Measurements from ENCODE around the gene FANCG. TPM values are rescaled to one million over a fixed set of nuclear protein-coding genes. Genes with fewer than 3 reads are reported as not detected.

The FANCG gene
- total RNA-seq, 2 experiments from 2014 or later = 97.6 to 107 TPM

DNA sequence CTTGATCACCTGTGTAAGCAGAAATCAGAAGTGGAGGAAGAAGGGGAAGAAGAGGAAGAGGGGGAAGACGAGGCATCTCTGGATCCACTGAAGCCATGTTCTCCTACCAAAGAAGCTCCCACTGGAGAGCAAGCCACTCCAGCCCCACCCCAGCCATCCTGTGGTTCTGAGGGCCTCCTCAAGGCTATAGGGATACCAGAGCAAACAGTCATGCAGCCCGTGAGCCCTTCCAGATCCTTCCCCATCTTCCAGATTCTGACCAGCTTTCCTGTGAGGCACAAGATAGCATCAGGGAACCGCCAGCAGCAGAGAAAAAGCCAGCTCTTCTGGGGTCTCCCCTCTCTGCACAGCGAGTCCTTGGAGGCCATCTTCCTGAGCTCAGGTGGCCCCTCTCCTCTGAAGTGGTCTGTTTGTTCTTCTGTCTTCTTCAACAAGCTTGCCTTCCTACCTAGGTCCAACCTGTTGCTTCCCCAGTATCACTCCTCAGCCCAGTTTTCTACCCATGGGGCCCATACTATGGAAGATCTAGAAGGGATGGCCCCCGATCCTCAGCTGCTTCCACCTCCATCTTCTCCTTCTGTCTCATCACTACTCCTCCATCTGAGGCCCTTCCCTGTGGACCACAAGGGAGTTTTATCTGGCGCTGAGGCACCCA, 36.7 kb downstream of the FANCG start:
- POLR2A ChIA-PET = no interaction called here

DNA sequence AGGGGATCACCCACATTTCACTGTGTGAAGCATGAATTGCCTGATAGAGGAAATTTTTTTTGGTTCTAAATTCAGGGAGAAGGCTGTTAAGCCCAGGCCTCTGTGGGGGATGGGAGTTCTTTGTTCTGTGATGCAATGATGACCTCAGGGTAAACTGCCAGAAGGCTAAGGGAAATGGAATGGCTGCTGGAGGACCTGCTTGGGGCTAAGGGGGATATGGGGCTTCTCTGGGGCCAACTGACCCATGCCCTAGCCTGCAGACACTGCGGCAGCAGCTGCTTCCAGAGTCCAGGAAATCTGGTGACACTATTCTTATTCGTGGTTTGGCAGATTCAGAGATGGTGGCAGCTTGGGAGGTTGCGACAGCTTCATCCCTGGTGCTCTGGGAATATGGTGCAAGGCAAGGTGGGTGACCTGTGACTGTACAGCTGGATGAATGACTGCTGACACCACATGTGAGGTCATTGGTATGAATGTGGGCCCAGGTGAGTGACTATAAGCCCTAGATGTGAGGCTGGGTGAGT, 37.6 kb downstream of the FANCG start:
- ChIA-PET POLR2A (no interaction called here), CTCF (interaction anchor here (1.3 kb wide), 1 partner anchor 9 kb away, joined by 4 read pairs; no protein-coding TSS in a partner anchor)

More for the DNA sequence above, 36.7 kb downstream of the FANCG start:
- CTCF ChIA-PET = interaction anchor here (1.3 to 1.5 kb wide), 2 partner anchors 8 to 13 kb away, joined by 4 to 5 read pairs; no protein-coding TSS in a partner anchor

DNA sequence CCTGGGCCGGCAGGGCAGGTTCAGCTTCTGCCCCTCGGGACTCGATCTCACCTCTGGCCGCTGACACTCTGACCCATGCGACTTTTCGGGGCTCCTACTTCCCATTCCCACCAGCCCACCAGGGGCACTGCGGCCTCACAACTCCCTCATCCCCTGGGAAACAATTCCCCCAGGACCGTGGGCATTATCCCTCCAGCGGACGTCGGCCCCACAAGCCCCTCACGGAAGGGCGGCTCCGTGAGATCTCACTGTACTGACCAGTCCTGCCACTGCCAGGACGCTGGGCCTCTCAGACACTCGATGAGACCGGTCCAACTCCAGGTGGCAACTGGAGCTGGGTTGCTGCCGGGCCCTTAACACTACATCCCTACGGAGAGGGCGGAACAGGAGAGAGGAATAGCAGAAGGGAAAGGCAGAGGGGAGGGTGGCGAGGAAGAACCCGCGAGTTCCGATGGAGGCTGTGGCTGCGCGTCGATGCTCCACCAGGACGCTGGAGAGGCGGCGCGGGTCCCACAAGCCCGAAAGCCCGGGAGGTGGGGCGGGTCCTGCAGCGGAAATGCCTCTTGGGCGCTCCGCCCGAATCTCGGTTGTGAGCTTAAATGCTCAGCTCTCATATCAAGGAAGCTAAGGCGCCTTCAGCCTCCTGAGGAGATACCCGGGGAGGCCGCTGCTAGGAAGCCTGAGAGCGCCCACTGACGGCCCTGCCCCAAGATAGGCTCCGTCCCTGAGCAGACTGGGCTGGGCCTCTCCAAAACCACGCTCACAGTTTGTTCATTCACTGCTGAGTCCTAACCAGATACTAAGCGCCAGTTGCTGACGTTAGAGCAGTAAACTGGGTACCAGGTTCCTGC, 43.7 kb downstream of the FANCG start:
- ChIA-PET POLR2A (no interaction called here), CTCF (interaction anchor here (0.7 to 1.4 kb wide), 3 partner anchors 19 to 866 kb away, joined by 3 to 5 read pairs (median 3); no protein-coding TSS in a partner anchor)

- POLR2A ChIA-PET = no interaction called here
- CTCF ChIA-PET = no interaction called here
These were observed 46.6 kb downstream of the FANCG start for GRCh38 chr9:35033101-35033500.

- ChIA-PET CTCF (interaction anchor here (1.5 kb wide), 1 partner anchor 14 kb away, joined by 5 read pairs; no protein-coding TSS in a partner anchor), POLR2A (no interaction called here)
These were observed 49.9 kb downstream of the FANCG start for GRCh38 chr9:35029852-35030251.

- POLR2A ChIA-PET = interaction anchor here (0.7 kb wide), 1 partner anchor 43 kb away, joined by 3 read pairs; no protein-coding TSS in a partner anchor
- CTCF ChIA-PET = no interaction called here
These were observed 50.5 kb downstream of the FANCG start for GRCh38 chr9:35029241-35029640.

DNA sequence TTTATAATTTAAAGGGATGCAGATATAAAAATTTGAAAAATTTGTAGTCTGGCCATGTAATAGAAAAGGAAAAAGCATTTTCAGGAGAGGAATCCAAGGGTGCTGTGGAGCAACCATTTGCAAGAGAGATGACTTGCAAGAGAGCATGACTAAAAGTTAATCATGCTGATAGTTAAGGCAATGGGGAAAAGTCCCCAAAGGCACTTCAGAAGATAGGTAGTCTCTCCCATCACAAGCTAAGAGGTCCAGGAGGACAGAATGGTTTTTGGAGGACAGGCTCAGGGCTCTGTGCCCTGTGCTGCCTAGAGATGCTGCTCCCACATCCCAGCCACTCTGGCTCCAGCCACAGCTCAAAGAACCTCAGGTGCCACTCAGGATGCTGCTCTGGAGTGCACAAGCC, 51.4 kb downstream of the FANCG start:
- CTCF ChIA-PET = interaction anchor here (1.0 to 1.6 kb wide), 2 partner anchors 22 to 128 kb away, joined by 4 read pairs; no protein-coding TSS in a partner anchor
- POLR2A ChIA-PET = interaction anchor here (0.7 kb wide), 1 partner anchor 25 kb away, joined by 6 read pairs; no protein-coding TSS in a partner anchor

GRCh38 chr9:35027860-35028259, 51.9 kb downstream of the FANCG start:
- ChIA-PET POLR2A (no interaction called here), CTCF (interaction anchor here (1.0 to 1.6 kb wide), 2 partner anchors 23 to 128 kb away, joined by 4 read pairs; no protein-coding TSS in a partner anchor)

DNA sequence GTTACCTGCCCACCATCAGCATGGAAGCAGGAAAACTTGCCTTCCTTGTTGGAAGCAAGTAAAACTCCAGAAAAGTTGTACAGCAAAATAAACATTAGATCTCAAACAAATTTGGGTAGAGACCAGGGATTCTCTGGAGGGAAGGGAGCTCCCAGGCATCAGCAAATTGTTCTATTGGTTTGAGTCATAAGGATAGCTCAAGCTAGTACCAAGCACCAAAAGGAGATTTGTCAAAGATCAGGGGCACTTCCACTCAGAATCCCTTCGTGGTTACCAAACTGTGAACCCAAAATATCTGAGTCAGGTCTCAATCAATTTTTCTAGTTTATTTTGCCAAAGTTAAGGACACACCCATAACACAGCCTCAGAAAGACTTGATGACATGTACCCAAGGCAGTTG, 52.4 kb downstream of the FANCG start:
- POLR2A ChIA-PET = no interaction called here

GRCh38 chr9:35026671-35027070, 53.1 kb downstream of the FANCG start:
- POLR2A ChIA-PET = no interaction called here
- CTCF ChIA-PET = interaction anchor here (1.1 to 1.6 kb wide), 2 partner anchors 14 to 127 kb away, joined by 3 to 4 read pairs; no protein-coding TSS in a partner anchor

More for the DNA sequence above, 52.4 kb downstream of the FANCG start:
- CTCF ChIA-PET = interaction anchor here (1.6 kb wide), 1 partner anchor 127 kb away, joined by 4 read pairs; no protein-coding TSS in a partner anchor

Other genes starting within 250 kb of the FANCG start
- gene PHF24, start 121.7 kb downstream of the FANCG start, total RNA-seq = not detected
- 1 to 10 TPM; 5.6 TPM for gene DNAJB5, start 90.2 kb downstream of the FANCG start, total RNA-seq
- 100 to 1,000 TPM; 303 to 315 TPM for gene VCP, start 7.3 kb downstream of the FANCG start, total RNA-seq
- 10 to 100 TPM; 27.7 to 33.4 TPM for gene PIGO, start 16.6 kb upstream of the FANCG start, total RNA-seq
- gene STOML2, start 23.2 kb upstream of the FANCG start, total RNA-seq = 100 to 1,000 TPM; 276 to 284 TPM
- gene ATOSB, start 35.9 kb upstream of the FANCG start, total RNA-seq = 1 to 10 TPM; 5.7 to 5.9 TPM
- 1 to 10 TPM; 2.9 to 3.5 TPM for gene UNC13B, start 82.1 kb upstream of the FANCG start, total RNA-seq

Measured in activated CD8-positive, alpha-beta memory T cell treated with anti-CD3 and anti-CD28 coated beads for 36 hours (primary cell).